Skeletal muscle satellite cell (primary cell): Measurements from ENCODE around the gene FOXA3.
"Not testable (repeated sequence)": the region's sequence is repeated elsewhere in the genome, so short reads cannot be mapped to it uniquely, and the experiment has no call there.

ENCODE experiments used
- H3K27me3 ChIP-seq: 2 replicates; pipeline ENCODE4 v1.7.0; 2013; ENCODE audit warnings: low read length; ENCODE audit not compliant: control insufficient read depth, insufficient read depth
- H3K36me3 ChIP-seq: 2 replicates; pipeline ENCODE4 v1.7.0; 2013; ENCODE audit warnings: mild to moderate bottlenecking, control low read depth, low read length; ENCODE audit not compliant: insufficient read depth
- H3K4me1 ChIP-seq: 2 replicates; pipeline ENCODE4 v1.7.0; 2013; ENCODE audit warnings: low read length; ENCODE audit not compliant: control insufficient read depth, insufficient read depth
- H3K4me2 ChIP-seq: 2 replicates; pipeline ENCODE4 v1.7.0; 2013; ENCODE audit warnings: mild to moderate bottlenecking, low read length
- H3K4me3 ChIP-seq: 2 replicates; pipeline ENCODE4 v1.7.0; 2013; ENCODE audit warnings: low read length
- H3K9ac ChIP-seq: 2 replicates; pipeline ENCODE4 v1.7.0; 2013; ENCODE audit warnings: mild to moderate bottlenecking, low read depth, low read length, moderate library complexity
- H3K9me3 ChIP-seq: replicated peaks from 2 replicates; pipeline ENCODE4 v1.7.0; 2013; ENCODE audit warnings: mild to moderate bottlenecking, control low read depth, low read length

The FOXA3 gene

GRCh38 chr19:45886427-45887199 lies 22.5 kb downstream of the FOXA3 start:
- Histone ChIP-seq H3K36me3 (peaks cover 8% of the 10 kb centered on the region), H3K9me3 (no peaks in the 10 kb centered on the region), H3K27me3 (no peaks in the 10 kb centered on the region), H3K9ac (peak overlapping the region; percentile 87), H3K4me1 (peaks cover 31% of the 10 kb centered on the region), H3K4me3 (peak overlapping the region; percentile 74), H3K4me2 (peak overlapping the region; percentile 86)

DNA sequence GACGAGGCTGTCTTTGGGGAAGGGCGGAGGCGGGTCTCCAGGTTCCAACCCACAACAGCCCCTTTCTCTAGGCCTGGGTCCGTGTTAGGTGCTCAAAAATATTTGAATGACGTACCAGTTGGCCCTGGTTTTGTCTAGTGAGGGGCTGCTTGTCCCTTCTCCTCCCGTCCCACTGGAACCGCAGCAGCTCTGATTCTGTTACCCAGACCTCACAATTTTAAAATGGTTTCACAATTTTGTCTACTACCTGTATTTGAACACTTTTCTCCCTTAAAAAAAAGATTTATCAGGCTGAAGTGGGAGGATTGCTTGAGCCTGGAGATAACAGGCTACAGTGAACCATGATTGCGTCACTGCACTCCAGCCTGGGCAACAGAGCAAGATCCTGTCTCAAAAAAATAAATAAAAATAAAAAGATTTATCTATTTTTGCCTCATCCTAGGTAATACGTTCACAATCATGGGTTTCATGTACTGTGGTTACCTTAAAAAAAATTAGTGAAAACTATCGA lies 23.1 kb downstream of the FOXA3 start:
- H3K9me3 ChIP-seq, result no peaks in the 10 kb centered on the region
- H3K9ac ChIP-seq, result peak overlapping the region; percentile 87
- peaks cover 31% of the 10 kb centered on the region for H3K4me1 ChIP-seq
- H3K36me3 ChIP-seq, result peaks cover 8% of the 10 kb centered on the region
- H3K4me2 ChIP-seq, result peak overlapping the region; percentile 86
- no peaks in the 10 kb centered on the region for H3K27me3 ChIP-seq
- H3K4me3 ChIP-seq, result peak overlapping the region; percentile 74

DNA sequence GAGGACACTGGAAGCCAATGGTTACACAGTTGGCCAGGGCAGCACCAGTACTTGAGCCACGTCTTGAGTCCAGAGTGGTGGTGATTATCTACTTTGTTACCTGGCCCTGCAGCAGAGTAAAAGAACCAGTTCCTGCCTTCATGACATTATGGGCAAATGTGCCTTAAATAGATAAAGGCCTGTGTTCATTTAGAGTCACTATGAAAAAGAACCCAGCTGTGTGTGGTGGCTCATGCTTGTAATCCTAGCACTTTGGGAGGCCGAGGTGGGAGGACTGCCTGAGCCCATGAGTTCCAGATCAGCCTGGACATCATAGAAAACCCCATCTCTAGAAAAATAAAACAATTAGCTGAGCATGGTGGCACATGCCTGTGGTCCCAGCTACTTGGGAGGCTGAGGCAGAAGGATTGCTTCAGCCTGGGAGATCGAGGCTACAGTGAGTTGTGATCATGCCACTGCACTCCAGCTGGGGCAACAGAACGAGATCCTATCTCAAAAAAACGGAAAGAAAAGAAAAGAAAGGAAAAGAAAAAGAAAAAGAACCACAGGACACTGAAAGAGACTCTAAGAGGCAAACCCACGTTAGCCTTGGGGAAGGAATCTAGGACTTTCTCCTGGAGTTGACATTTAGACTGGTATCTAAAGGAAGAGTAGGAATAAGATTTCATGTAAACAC lies 25.2 kb downstream of the FOXA3 start:
- Histone ChIP-seq H3K27me3 (no peaks in the 10 kb centered on the region), H3K4me2 (no peak overlapping the region), H3K4me1 (peaks cover 17% of the 10 kb centered on the region), H3K9me3 (no peaks in the 10 kb centered on the region), H3K4me3 (no peak overlapping the region), H3K36me3 (peaks cover under 1% of the 10 kb centered on the region), H3K9ac (no peak overlapping the region)

DNA sequence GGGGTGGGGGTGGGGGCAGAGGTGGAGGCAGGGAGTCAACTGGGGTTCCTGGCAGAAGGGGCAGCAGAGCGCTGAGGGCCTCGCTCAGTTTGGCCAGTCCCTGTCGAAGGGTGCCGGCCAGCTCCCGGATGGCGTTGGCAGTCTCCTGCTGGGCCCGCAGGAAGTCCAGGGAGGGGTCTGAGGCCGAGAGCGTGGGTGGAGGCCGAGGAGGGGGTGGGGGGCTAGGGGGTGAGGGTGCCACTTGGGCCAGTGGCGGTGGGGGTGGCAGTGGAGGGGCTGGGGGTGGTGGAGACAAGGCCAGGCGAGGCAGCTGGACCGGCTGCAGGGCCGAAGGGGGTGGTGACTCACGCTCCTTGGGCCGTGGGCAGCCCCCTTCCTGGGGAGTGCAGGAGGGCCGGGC lies 26.8 kb downstream of the FOXA3 start:
- Histone ChIP-seq H3K36me3 (peaks cover 5% of the 10 kb centered on the region), H3K27me3 (no peaks in the 10 kb centered on the region), H3K4me2 (no peak overlapping the region), H3K9me3 (no peaks in the 10 kb centered on the region), H3K9ac (no peak overlapping the region), H3K4me1 (peaks cover 9% of the 10 kb centered on the region), H3K4me3 (no peak overlapping the region)

GRCh38 chr19:45895519-45895972 lies 31.4 kb downstream of the FOXA3 start:
- Histone ChIP-seq H3K4me1 (no peaks in the 10 kb centered on the region), H3K9ac (no peak overlapping the region), H3K4me3 (no peak overlapping the region), H3K9me3 (no peaks in the 10 kb centered on the region), H3K27me3 (no peaks in the 10 kb centered on the region), H3K36me3 (peaks cover 14% of the 10 kb centered on the region), H3K4me2 (no peak overlapping the region)

DNA sequence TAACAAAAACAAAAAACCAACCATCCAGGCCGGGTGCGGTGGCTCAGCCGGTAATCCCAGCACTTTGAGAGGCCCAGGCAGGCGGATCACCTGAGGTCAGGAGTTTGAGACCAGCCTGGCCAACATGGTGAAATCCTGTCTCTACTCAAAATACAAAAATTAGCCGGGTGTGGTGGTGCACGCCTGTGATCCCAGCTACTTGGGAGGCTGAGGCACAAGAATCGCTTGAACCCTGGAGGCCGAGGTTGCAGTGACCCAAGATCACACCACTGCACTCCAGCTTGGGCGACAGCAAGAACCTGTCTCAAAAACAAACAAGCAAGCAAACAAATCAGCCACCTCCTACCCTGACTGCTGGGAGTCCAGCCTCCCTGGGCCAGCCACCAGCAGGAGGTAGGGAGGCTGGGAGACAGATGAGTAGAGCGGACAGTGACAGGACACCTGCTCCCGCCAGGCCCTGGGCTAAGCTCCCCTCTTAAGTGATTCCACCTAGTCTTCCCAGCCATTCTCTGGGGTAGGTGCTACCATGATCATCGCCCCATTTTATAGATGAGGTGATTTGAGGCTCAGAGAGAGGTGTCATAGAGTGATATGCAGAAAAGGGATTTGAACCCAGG lies 32.0 kb downstream of the FOXA3 start:
- not testable (repeated sequence) for H3K4me3 ChIP-seq, H3K4me2 ChIP-seq, H3K27me3 ChIP-seq, H3K9ac ChIP-seq, H3K4me1 ChIP-seq, H3K9me3 ChIP-seq
- H3K36me3 ChIP-seq, result peaks cover 14% of the 10 kb centered on the region

DNA sequence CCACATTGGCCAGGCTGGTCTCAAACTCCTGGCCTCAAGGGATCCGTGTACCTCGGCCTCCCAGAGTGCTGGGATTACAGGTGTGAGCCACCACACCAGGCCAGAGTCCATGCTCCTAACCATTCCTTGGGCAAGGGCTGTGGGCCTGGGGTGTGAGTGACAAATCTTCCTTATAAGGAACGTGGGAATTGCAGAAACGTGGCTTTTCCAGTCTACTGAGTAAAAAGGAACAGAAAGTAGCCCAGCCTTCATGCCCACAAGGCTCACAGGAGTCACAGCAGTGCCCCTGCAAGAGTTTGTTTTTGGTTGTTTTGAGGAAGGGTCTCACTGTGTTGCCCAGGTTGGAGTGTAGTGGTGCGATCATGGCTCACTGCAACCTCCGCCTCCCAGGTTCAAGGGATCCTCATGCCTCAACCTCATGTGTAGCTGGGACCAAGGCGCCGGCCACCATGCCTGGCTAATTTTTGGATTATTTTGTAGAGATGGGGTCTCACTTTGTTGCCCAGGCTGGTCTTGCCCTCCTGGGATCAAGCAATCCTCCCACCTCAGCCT lies 33.2 kb downstream of the FOXA3 start:
- Histone ChIP-seq H3K4me2 (no peak overlapping the region), H3K36me3 (peaks cover 14% of the 10 kb centered on the region), H3K9me3 (no peaks in the 10 kb centered on the region), H3K4me3 (no peak overlapping the region), H3K9ac (no peak overlapping the region), H3K4me1 (peaks cover 7% of the 10 kb centered on the region), H3K27me3 (no peaks in the 10 kb centered on the region)

- no peak overlapping the region for H3K4me2 ChIP-seq
- no peaks in the 10 kb centered on the region for H3K9me3 ChIP-seq
- H3K36me3 ChIP-seq, result peaks cover 14% of the 10 kb centered on the region
- no peaks in the 10 kb centered on the region for H3K27me3 ChIP-seq
- H3K9ac ChIP-seq, result no peak overlapping the region
- no peak overlapping the region for H3K4me3 ChIP-seq
- H3K4me1 ChIP-seq, result peaks cover 13% of the 10 kb centered on the region
Observed at GRCh38 chr19:45899253-45899652, 35.1 kb downstream of the FOXA3 start.

DNA sequence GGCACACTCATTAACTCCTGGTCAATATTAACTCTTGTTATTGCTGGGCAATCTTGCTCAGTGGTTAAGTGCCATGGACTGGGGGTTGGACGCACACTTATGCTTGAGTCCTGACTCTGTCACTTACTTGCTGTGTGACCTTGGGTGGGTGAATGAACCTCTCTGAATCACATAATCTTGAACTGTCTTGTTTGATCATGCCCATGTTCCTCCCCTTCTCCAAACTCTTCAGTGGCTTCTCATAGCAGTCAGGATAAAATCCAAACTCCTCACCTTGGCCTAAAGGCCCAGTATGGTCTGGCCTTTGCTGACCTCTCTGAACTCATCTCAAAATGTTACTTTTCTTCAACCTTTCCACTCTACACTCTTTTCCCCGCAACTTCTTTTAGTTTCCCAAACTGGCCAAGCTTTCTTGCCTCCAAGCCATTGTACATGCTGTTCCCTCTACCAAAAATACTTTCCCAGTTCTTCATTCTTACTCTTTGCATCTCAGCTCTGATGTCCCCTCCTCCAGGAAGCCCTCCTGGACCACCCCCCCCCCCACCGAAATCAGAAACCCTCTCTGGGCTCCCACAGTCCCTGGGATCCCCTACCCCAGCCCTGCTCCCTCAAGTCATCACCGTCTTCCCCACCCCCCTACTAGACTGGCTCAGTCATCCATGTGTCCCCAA lies 35.9 kb downstream of the FOXA3 start:
- peaks cover 14% of the 10 kb centered on the region for H3K36me3 ChIP-seq
- peaks cover 13% of the 10 kb centered on the region for H3K4me1 ChIP-seq
- no peaks in the 10 kb centered on the region for H3K27me3 ChIP-seq
- no peak overlapping the region for H3K9ac ChIP-seq
- H3K4me3 ChIP-seq, result no peak overlapping the region
- no peaks in the 10 kb centered on the region for H3K9me3 ChIP-seq
- no peak overlapping the region for H3K4me2 ChIP-seq

DNA sequence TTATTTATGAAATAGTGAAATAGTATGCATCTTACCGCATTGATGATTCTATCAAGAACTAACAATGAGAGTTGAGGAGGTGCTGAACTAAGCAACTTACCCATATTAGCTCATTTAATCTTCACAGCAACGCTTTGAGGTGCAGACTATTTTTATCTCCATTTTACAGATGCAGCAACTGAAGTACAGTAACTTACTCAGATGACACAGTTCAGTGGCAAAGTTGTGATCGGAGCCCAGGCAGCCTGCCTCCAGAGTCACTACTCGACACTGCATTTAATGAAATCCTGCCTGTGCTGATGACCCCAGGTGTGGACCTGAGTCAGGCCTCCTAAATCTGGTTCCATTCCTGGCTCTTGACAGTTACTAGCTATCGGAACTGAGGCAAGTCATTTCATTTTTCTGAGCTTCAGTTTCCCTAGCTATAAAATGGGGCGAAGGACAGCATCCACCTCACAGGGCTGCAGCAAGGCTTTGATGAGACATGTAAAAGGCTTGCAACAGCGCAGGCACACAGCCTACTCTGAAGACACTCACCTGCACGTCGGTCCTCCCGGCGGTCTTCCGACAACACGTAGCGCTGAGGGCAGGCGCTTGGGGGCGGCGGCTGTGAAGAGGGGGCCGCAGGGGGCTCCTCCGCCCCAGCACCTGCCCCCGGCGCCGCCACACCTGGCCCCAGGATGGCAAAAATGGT lies 36.8 kb downstream of the FOXA3 start:
- no peak overlapping the region for H3K9ac ChIP-seq

More for the DNA sequence above, 36.8 kb downstream of the FOXA3 start:
- H3K4me3 ChIP-seq, result peak overlapping the region; percentile 96
- peaks cover 9% of the 10 kb centered on the region for H3K36me3 ChIP-seq
- H3K9me3 ChIP-seq, result no peaks in the 10 kb centered on the region
- H3K27me3 ChIP-seq, result no peaks in the 10 kb centered on the region
- H3K4me1 ChIP-seq, result peaks cover 13% of the 10 kb centered on the region
- peak overlapping the region; percentile 96 for H3K4me2 ChIP-seq
